CD14-positive monocyte (primary cell): ENCODE measurements around the gene ZFP36L2. TPM values are rescaled to one million over a fixed set of nuclear protein-coding genes. Genes with fewer than 3 reads are reported as not detected.

Experiments
- DNase-seq, 3 donors: peaks; one replicate each; pipeline ENCODE4 v3.0.0-alpha.2; 2011 to 2022
- H2AFZ ChIP-seq: 2 replicates; pipeline ENCODE4 v1.6.0; 2012; ENCODE audit warnings: mild to moderate bottlenecking, low read depth, low read length, inconsistent platforms; ENCODE audit not compliant: insufficient read depth, poor library complexity, severe bottlenecking
- H3K27ac ChIP-seq, 2 donors: 1 replicate in 1 of 2; 2 replicates in 1 of 2; pipeline ENCODE4 v1.5.1; 2012 to 2013; ENCODE audit warnings: low read length in 2 of 2, control low read depth in 1 of 2, inconsistent platforms in 1 of 2, low read depth in 1 of 2, mild to moderate bottlenecking in 1 of 2
- H3K27me3 ChIP-seq, 2 donors: one replicate each; pipeline versions ENCODE4 v1.6.0 to v1.6.1; 2011 to 2013; ENCODE audit warnings: low read length in 2 of 2; ENCODE audit not compliant: control insufficient read depth in 2 of 2, insufficient read depth in 2 of 2
- H3K36me3 ChIP-seq, 2 donors: replicated peaks in 1 of 2; 1 replicate in 1 of 2; 2 replicates in 1 of 2; pipeline versions ENCODE4 v1.5.1 to v1.6.1; 2012 to 2013; ENCODE audit warnings: low read length in 2 of 2, control low read depth in 1 of 2, inconsistent platforms in 1 of 2, mild to moderate bottlenecking in 1 of 2; ENCODE audit not compliant: insufficient read depth in 2 of 2, control insufficient read depth in 1 of 2
- H3K4me1 ChIP-seq, 2 donors: 1 replicate in 1 of 2; 2 replicates in 1 of 2; pipeline versions ENCODE4 v1.5.1 to v1.6.1; 2012 to 2013; ENCODE audit warnings: low read length in 2 of 2, control low read depth in 1 of 2, inconsistent platforms in 1 of 2, mild to moderate bottlenecking in 1 of 2, moderate library complexity in 1 of 2; ENCODE audit not compliant: insufficient read depth in 2 of 2, control insufficient read depth in 1 of 2
- H3K4me2 ChIP-seq: replicated peaks from 2 replicates; pipeline ENCODE3; 2012; ENCODE audit warnings: low read length, moderate library complexity, mild to moderate bottlenecking; ENCODE audit not compliant: poor library complexity, severe bottlenecking; ENCODE audit errors: extremely low read depth
- H3K4me3 ChIP-seq, 3 experiments: fragments of 200-600 bp in 1 of 3; sonication (generic) in 1 of 3; replicated peaks in 1 of 3; 1 replicate in 2 of 3; 2 replicates in 1 of 3; pipeline ENCODE4 v1.5.1; 2011 to 2013; ENCODE audit warnings: low read length in 3 of 3, mild to moderate bottlenecking in 3 of 3, control low read depth in 2 of 3, low read depth in 2 of 3, inconsistent platforms in 1 of 3, moderate library complexity in 1 of 3
- H3K79me2 ChIP-seq: 2 replicates; pipeline ENCODE4 v1.6.0; 2012; ENCODE audit warnings: mild to moderate bottlenecking, control low read depth, inconsistent platforms, low read length, moderate library complexity; ENCODE audit not compliant: insufficient read depth
- H3K9ac ChIP-seq: 2 replicates; pipeline ENCODE4 v1.6.0; 2017; ENCODE audit warnings: low read length, mild to moderate bottlenecking; ENCODE audit not compliant: insufficient read depth, poor library complexity, severe bottlenecking
- H3K9me3 ChIP-seq, 2 donors: replicated peaks in 1 of 2; 1 replicate in 1 of 2; 2 replicates in 1 of 2; pipeline versions ENCODE4 v1.5.1 to v1.6.1; 2012 to 2013; ENCODE audit warnings: low read length in 2 of 2, control low read depth in 1 of 2; ENCODE audit not compliant: control insufficient read depth in 1 of 2, insufficient read depth in 1 of 2
- H4K20me1 ChIP-seq: 2 replicates; pipeline ENCODE4 v1.6.0; 2012; ENCODE audit warnings: mild to moderate bottlenecking, low read length, control low read depth, moderate library complexity; ENCODE audit not compliant: insufficient read depth
- H3K27ac Mint-ChIP-seq, 7 donors: one replicate each; pipeline ENCODE4 v1.8.0; 2020; ENCODE audit warnings: mild to moderate bottlenecking in 7 of 7, mixed read lengths in 7 of 7, moderate library complexity in 6 of 7, inconsistent platforms in 2 of 7
- H3K27me3 Mint-ChIP-seq, 3 donors: one replicate each; pipeline ENCODE4 v1.8.0; 2021 to 2022; ENCODE audit warnings: low read depth in 3 of 3, mild to moderate bottlenecking in 3 of 3, mixed read lengths in 3 of 3, moderate library complexity in 3 of 3, inconsistent platforms in 1 of 3
- H3K36me3 Mint-ChIP-seq, 2 donors: one replicate each; pipeline ENCODE4 v1.8.0; 2020; ENCODE audit warnings: mixed read lengths in 2 of 2, inconsistent platforms in 1 of 2, mild to moderate bottlenecking in 1 of 2
- H3K4me1 Mint-ChIP-seq: one replicate; pipeline ENCODE4 v1.8.0; 2020; ENCODE audit warnings: mild to moderate bottlenecking, mixed read lengths
- H3K4me3 Mint-ChIP-seq, 2 donors: one replicate each; pipeline ENCODE4 v1.8.0; 2020; ENCODE audit warnings: mild to moderate bottlenecking in 2 of 2, mixed read lengths in 2 of 2, moderate library complexity in 1 of 2
- H3K9me3 Mint-ChIP-seq, 7 donors: one replicate each; pipeline ENCODE4 v1.8.0; 2020 to 2022; ENCODE audit warnings: mixed read lengths in 7 of 7, mild to moderate bottlenecking in 6 of 7, moderate library complexity in 6 of 7, inconsistent platforms in 2 of 7
- WGBS: methylation state at CpG from one replicate; pipeline ENCODE4 v1.1.5; 2013; ENCODE audit warnings: missing lambda C conversion rate; ENCODE audit not compliant: insufficient coverage; 5-methylcytosine and 5-hydroxymethylcytosine counted together
- intact Hi-C, 2 donors: fragments of 100-400 bp; cut with micrococcal nuclease; formaldehyde crosslinking; loops; one replicate each; pipeline versions ENCODE4 v1.15.0 to v1.15.1; 2023
- polyA plus RNA-seq, 3 donors: library from polyadenylated mRNA; depleted of rRNA in 1 of 3; unstranded in 2 of 3; stranded (reverse) in 1 of 3; fragments of 300-500 nt in 2 of 3; fragments of >200 nt in 1 of 3; fragmentation: Illumina TruSeq in 2 of 3; gene quantifications; 1 replicate in 2 of 3; 2 replicates in 1 of 3; pipeline ENCODE4 v1.2.3, GENCODE V29; 2012 to 2021
- TF ChIP-seq, protein P1 (sequence below): fragments of 200-600 bp; IDR thresholded peaks from one replicate; pipeline ENCODE4 v1.8.0; 2022; ENCODE audit warnings: antibody characterized with exemption, mild to moderate bottlenecking

Gene ZFP36L2
- polyA plus RNA-seq, 3 donors: 84.4 to 150 (median 88.3) TPM

DNA sequence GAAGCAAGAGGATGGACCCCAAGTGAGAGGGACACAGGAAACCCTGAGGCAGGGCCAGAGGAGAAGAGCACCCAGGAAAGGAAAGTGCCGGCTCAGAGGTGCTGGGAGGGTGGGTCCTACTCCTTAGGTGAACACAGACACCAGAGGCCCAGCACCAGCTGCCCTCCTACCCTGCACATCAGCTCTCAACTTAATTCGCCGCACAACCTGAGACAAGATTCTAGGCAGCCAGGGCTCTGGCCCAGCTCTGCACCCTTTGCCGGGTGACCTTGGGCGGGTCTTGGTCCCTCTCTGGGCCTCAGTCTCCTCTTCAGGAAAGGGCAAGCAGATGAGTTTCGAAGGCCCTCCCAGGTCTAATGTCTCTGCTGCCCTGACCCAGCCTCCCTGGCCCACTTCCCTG is 28.1 kb downstream of the ZFP36L2 start:
- Histone ChIP-seq H3K4me1 (peaks cover 54 to 76% of the 10 kb centered on the region in 2 donors), H3K9me3 (no peaks in the 10 kb centered on the region), H3K79me2 (no peaks in the 10 kb centered on the region), H3K4me2 (no peak overlapping the region), H2AFZ (no peak overlapping the region), H3K36me3 (no peaks in the 10 kb centered on the region), H3K27ac (no peak overlapping the region), H3K4me3 (no peak overlapping the region), H3K9ac (no peak overlapping the region), H3K27me3 (no peaks in the 10 kb centered on the region), H4K20me1 (no peaks in the 10 kb centered on the region)
- Mint-ChIP-seq H3K9me3 (peaks cover 0 to under 1% (median 0%) of the 10 kb centered on the region in 7 donors), H3K4me3 (no peak overlapping the region), H3K27ac (peak overlapping the region in 3 of 7 donors; percentile 13 to 77 (median 23)), H3K27me3 (peaks cover 0 to 3% (median 0%) of the 10 kb centered on the region in 3 donors), H3K4me1 (peaks cover 61% of the 10 kb centered on the region), H3K36me3 (peaks cover 3 to 5% of the 10 kb centered on the region in 2 donors)
- intact Hi-C loops: no loop called here
- 94% methylated on average over 5 of the region's 6 CpGs for WGBS
- DNase-seq: no peak
- TF ChIP-seq, protein P1, sequence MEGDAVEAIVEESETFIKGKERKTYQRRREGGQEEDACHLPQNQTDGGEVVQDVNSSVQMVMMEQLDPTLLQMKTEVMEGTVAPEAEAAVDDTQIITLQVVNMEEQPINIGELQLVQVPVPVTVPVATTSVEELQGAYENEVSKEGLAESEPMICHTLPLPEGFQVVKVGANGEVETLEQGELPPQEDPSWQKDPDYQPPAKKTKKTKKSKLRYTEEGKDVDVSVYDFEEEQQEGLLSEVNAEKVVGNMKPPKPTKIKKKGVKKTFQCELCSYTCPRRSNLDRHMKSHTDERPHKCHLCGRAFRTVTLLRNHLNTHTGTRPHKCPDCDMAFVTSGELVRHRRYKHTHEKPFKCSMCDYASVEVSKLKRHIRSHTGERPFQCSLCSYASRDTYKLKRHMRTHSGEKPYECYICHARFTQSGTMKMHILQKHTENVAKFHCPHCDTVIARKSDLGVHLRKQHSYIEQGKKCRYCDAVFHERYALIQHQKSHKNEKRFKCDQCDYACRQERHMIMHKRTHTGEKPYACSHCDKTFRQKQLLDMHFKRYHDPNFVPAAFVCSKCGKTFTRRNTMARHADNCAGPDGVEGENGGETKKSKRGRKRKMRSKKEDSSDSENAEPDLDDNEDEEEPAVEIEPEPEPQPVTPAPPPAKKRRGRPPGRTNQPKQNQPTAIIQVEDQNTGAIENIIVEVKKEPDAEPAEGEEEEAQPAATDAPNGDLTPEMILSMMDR: no peak

DNA sequence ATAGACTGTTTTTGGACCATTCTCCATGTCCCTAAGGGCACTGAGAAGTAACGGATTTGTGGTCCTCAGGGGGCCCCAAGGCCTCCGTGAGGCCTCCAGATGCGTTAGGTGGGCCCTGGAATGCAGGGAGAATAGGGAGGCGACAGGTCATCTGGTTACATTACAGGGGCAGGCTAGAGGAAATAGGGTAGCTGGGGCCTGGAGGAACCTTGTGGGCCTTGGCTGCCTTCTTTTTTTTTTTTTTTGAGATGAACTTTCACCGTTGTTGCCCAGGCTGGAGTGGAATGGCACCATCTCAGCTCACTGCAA is 28.9 kb downstream of the ZFP36L2 start:
- Mint-ChIP-seq H3K27ac (peak overlapping the region in 1 of 7 donors; percentile 52), H3K4me3 (no peak overlapping the region), H3K9me3 (peaks cover 0 to 2% (median 0%) of the 10 kb centered on the region in 7 donors), H3K36me3 (peaks cover 3 to 5% of the 10 kb centered on the region in 2 donors), H3K27me3 (peaks cover 0 to 3% (median 0%) of the 10 kb centered on the region in 3 donors), H3K4me1 (peaks cover 66% of the 10 kb centered on the region)
- Histone ChIP-seq H3K9ac (no peak overlapping the region), H2AFZ (no peak overlapping the region), H4K20me1 (no peaks in the 10 kb centered on the region), H3K4me3 (no peak overlapping the region), H3K4me1 (peaks cover 60 to 81% of the 10 kb centered on the region in 2 donors), H3K9me3 (no peaks in the 10 kb centered on the region), H3K27ac (peak overlapping the region in 1 of 2 donors; percentile 7), H3K79me2 (no peaks in the 10 kb centered on the region), H3K4me2 (no peak overlapping the region), H3K36me3 (no peaks in the 10 kb centered on the region), H3K27me3 (no peaks in the 10 kb centered on the region)
- intact Hi-C loops: no loop called here
- DNase-seq: no peak
- WGBS: 75% methylated on average over 4 of the region's 5 CpGs
- TF ChIP-seq, protein P1: no peak
